Subcutaneous adipose tissue (tissue), 4 donors: ENCODE results near the gene TLE6. TPM values are rescaled to one million over a fixed set of nuclear protein-coding genes. Genes with fewer than 3 reads are reported as not detected.

Experiments
- CTCF ChIP-seq: fragments of 450-650 bp; IDR thresholded peaks from one replicate; pipeline ENCODE4 v1.5.1; 2016; ENCODE audit warnings: low read depth, mild to moderate bottlenecking, control low read depth, antibody characterized with exemption, moderate library complexity
- total RNA-seq, 4 donors: library from RNA; depleted of rRNA; stranded (reverse); fragments of >200 nt; gene quantifications; one replicate each; pipeline ENCODE4 v1.1.0, GENCODE V29; 2016

Gene TLE6
- total RNA-seq, 4 donors from 2014 or later = 1.8 TPM; not detected in 3

- no peak for TF ChIP-seq CTCF
Observed at GRCh38 chr19:3033595-3034405, 56.4 kb downstream of the TLE6 start.

- no peak for TF ChIP-seq CTCF
Observed at GRCh38 chr19:3034406-3034655, 57.0 kb downstream of the TLE6 start.

- no peak for TF ChIP-seq CTCF
Observed at GRCh38 chr19:3034656-3035541, 57.5 kb downstream of the TLE6 start.

GRCh38 chr19:3035542-3036118, 58.3 kb downstream of the TLE6 start:
- no peak for TF ChIP-seq CTCF

- no peak for TF ChIP-seq CTCF
Observed at GRCh38 chr19:3036119-3036976, 59.0 kb downstream of the TLE6 start.

GRCh38 chr19:3038214-3038613, 60.9 kb downstream of the TLE6 start:
- TF ChIP-seq CTCF = no peak
